H1 (cell line): ENCODE results near the gene TMEM132A. TPM values are rescaled to one million over a fixed set of nuclear protein-coding genes. Genes with fewer than 3 reads are reported as not detected.

Experiments used
- CTBP2 ChIP-seq: IDR thresholded peaks from 2 replicates; pipeline ENCODE4 v1.7.0; 2011; ENCODE audit warnings: borderline replicate concordance, mild to moderate bottlenecking, moderate library complexity, mixed read lengths, low read length; ENCODE audit not compliant: insufficient read depth, insufficient read length
- KDM4A ChIP-seq: IDR thresholded peaks from one replicate; pipeline ENCODE4 v1.7.1; 2012; ENCODE audit warnings: low read depth, mild to moderate bottlenecking, moderate library complexity, low read length, inconsistent platforms; ENCODE audit not compliant: severe bottlenecking
- KDM5A ChIP-seq: fragments of 200-600 bp; IDR thresholded peaks from 2 replicates; pipeline ENCODE4 v1.7.1; 2012; ENCODE audit warnings: mild to moderate bottlenecking, low read length, inconsistent platforms, mixed read lengths
- PHF8 ChIP-seq: fragments of 200-600 bp; sonication (generic); conservative IDR thresholded peaks from 2 replicates; pipeline ENCODE4 v1.7.1; 2012; ENCODE audit warnings: low read depth, mild to moderate bottlenecking, inconsistent platforms, low read length, moderate library complexity
- POLR2AphosphoS5 ChIP-seq: IDR thresholded peaks from 2 replicates; pipeline ENCODE4 v1.6.1; 2011; ENCODE audit warnings: low read depth, low read length
- SIX5 ChIP-seq: IDR thresholded peaks from 2 replicates; pipeline ENCODE4 v1.6.1; 2011; ENCODE audit warnings: mild to moderate bottlenecking, low read depth, low read length
- polyA plus RNA-seq, 7 experiments: library from polyadenylated mRNA; depleted of rRNA in 3 of 7; stranded (reverse) in 5 of 7; unstranded in 2 of 7; fragments of >200 nt in 5 of 7; fragments of 200-250 nt in 2 of 7; gene quantifications; 1 replicate in 5 of 7; 2 replicates in 1 of 7; 4 replicates in 1 of 7; pipeline versions ENCODE4 v1.2.1 to v1.2.3, GENCODE V29; 2011 to 2013; ENCODE audit warnings: missing spikeins in 2 of 7, mixed read lengths in 2 of 7
- total RNA-seq: library from RNA; stranded (reverse); fragmentation: NEBNext Ultra II Directional; extraction: Animal tissue kit (Norgen Biotek cat#: 25700); gene quantifications from 2 replicates; pipeline ENCODE4 v1.2.1, GENCODE V29; 2021
- TF ChIP-seq, protein P1 (sequence below): IDR thresholded peaks from 2 replicates; pipeline ENCODE4 v1.6.1; 2011; ENCODE audit warnings: low read depth, mild to moderate bottlenecking, low read length; ENCODE audit not compliant: insufficient read depth

TMEM132A gene
- total and polyA plus RNA-seq, 2 of the 8 experiments (the other 6 are each of a cell fraction or from before 2014, with no cell fraction given) = 46.6 to 97.9 TPM

DNA sequence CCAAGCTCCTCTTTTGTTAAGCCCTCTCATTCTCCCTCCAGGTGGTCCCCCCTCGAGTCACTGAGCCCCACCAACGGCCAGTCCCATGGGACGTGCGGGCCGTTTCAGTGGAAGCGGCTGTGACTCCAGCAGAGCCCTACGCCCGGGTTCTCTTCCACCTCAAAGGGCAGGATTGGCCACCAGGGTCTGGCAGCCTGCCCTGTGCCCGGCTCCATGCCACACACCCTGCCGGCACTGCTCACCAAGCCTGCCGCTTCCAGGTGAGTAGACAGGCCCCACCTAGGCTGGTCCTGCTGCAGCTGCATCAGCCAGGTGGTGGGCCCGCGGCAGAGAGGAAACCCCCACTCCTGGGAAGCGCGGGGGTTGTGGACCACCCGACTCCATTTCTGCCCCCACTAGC is 3.3 kb downstream of the TMEM132A start (continued):
- no peak for TF ChIP-seq KDM4A
- no peak for TF ChIP-seq CTBP2
- no peak for TF ChIP-seq POLR2AphosphoS5
- TF ChIP-seq PHF8 = no peak
- no peak for TF ChIP-seq SIX5
- TF ChIP-seq, protein P1, sequence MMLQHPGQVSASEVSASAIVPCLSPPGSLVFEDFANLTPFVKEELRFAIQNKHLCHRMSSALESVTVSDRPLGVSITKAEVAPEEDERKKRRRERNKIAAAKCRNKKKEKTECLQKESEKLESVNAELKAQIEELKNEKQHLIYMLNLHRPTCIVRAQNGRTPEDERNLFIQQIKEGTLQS = no peak
- no peak for TF ChIP-seq KDM5A
